ENCODE results near the gene MYL10.

DNA sequence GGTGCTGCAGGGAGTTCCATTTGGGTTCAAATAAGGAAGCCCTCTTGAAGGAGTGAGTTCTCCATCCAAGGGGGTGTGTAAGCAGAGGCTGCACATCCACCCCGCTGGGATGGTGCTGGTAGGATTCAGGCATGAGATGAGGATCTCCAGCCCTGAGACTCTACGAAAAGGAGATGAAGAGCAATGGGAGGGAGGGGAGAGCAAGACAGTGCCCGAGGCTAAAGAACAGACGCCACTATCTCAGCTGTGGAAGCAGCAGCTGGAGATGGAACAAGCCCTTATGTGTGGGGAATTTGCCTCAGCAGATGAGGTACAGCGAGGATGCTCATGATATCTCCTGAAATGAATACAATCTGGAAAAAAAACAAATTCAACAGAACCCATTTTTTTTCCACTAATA, 28.1 kb upstream of the MYL10 start:
- TF ChIP-seq MYC (IDR thresholded peaks at IDR 0.05; ENCODE audit: low read depth, low read length) (no peak), POLR2A (IDR thresholded peaks at IDR 0.05; ENCODE audit: low read depth, low read length) (no peak), POLR2AphosphoS5 (IDR thresholded peaks at IDR 0.05; ENCODE audit: insufficient read depth, low read depth, low read length) (no peak), EZH2 (IDR thresholded peaks at IDR 0.05; ENCODE audit: borderline replicate concordance, low read depth, low read length, severe bottlenecking) (no peak), GATA2 (IDR thresholded peaks at IDR 0.05; ENCODE audit: insufficient read depth, insufficient read length, low read depth, low read length) (no peak)
- TF ChIP-seq, protein P1, sequence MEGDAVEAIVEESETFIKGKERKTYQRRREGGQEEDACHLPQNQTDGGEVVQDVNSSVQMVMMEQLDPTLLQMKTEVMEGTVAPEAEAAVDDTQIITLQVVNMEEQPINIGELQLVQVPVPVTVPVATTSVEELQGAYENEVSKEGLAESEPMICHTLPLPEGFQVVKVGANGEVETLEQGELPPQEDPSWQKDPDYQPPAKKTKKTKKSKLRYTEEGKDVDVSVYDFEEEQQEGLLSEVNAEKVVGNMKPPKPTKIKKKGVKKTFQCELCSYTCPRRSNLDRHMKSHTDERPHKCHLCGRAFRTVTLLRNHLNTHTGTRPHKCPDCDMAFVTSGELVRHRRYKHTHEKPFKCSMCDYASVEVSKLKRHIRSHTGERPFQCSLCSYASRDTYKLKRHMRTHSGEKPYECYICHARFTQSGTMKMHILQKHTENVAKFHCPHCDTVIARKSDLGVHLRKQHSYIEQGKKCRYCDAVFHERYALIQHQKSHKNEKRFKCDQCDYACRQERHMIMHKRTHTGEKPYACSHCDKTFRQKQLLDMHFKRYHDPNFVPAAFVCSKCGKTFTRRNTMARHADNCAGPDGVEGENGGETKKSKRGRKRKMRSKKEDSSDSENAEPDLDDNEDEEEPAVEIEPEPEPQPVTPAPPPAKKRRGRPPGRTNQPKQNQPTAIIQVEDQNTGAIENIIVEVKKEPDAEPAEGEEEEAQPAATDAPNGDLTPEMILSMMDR (IDR thresholded peaks at IDR 0.05; ENCODE audit: extremely low read depth in 1 of 2, insufficient read depth in 1 of 2, low read depth in 1 of 2, low read length in 2 of 2): no peak

Measured in endothelial cell of umbilical vein (primary cell).